NCI-H1048 (cell line): ENCODE measurements around the gene ACSBG1.

ENCODE experiments used
- DNase-seq: peaks from one replicate; lab custom pipeline; 2025; lab: John Stamatoyannopoulos, UW

ACSBG1 gene

GRCh38 chr15:78234515-78235040 is at the start of gene ACSBG1:
Gene ACSBG1, minus strand, starts transcription at chr15:78234565. Its CDS starts 64 bp downstream, at chr15:78234501.
- no peak for DNase-seq

GRCh38 chr15:78282324-78282723 is 48.0 kb upstream of the ACSBG1 start:
- DNase-seq = no peak

- DNase-seq = no peak
These were observed 46.1 kb upstream of the ACSBG1 start for GRCh38 chr15:78280319-78281072.

GRCh38 chr15:78276064-78276943 is 41.9 kb upstream of the ACSBG1 start:
- DNase-seq = no peak

- DNase-seq = no peak
These were observed 40.6 kb upstream of the ACSBG1 start for GRCh38 chr15:78274994-78275393.

- no peak for DNase-seq
These were observed 38.4 kb upstream of the ACSBG1 start for GRCh38 chr15:78272776-78273175.

- DNase-seq = no peak
These were observed 38.0 kb upstream of the ACSBG1 start for GRCh38 chr15:78272316-78272715.

- no peak for DNase-seq
These were observed 32.4 kb upstream of the ACSBG1 start for GRCh38 chr15:78266806-78267205.

GRCh38 chr15:78266229-78266628 is 31.9 kb upstream of the ACSBG1 start:
- no peak for DNase-seq

GRCh38 chr15:78265752-78266224 is 31.4 kb upstream of the ACSBG1 start:
- no peak for DNase-seq

GRCh38 chr15:78265137-78265460 is 30.7 kb upstream of the ACSBG1 start:
- no peak for DNase-seq

- DNase-seq = no peak
These were observed 30.2 kb upstream of the ACSBG1 start, which contains the start of gene DNAJA4 for GRCh38 chr15:78264304-78265136. Gene DNAJA4, plus strand, starts transcription at chr15:78264562. Its CDS starts 202 bp downstream, at chr15:78264764.

- no peak for DNase-seq
These were observed 29.5 kb upstream of the ACSBG1 start for GRCh38 chr15:78263907-78264303.

GRCh38 chr15:78263351-78263781 is 29.0 kb upstream of the ACSBG1 start:
- no peak for DNase-seq

GRCh38 chr15:78261062-78261461 is 26.7 kb upstream of the ACSBG1 start:
- no peak for DNase-seq

- DNase-seq = no peak
These were observed 26.1 kb upstream of the ACSBG1 start for GRCh38 chr15:78260489-78260888.

- no peak for DNase-seq
These were observed 24.9 kb upstream of the ACSBG1 start for GRCh38 chr15:78259232-78259631.

GRCh38 chr15:78257681-78258080 is 23.3 kb upstream of the ACSBG1 start:
- DNase-seq = no peak

- DNase-seq = no peak
These were observed 21.7 kb upstream of the ACSBG1 start for GRCh38 chr15:78256044-78256437.

GRCh38 chr15:78255421-78256043 is 21.2 kb upstream of the ACSBG1 start:
- DNase-seq = no peak

GRCh38 chr15:78251136-78251535 is 16.8 kb upstream of the ACSBG1 start:
- no peak for DNase-seq
